Activated naive CD4-positive, alpha-beta T cell treated with Interleukin-2 at 50 U/mL for 16 hours (primary cell): ENCODE measurements around the gene WDR64.
A peak's percentile ranks its signal among the peaks of the same experiment; 100 is the strongest.

Experiments
- DNase-seq: peaks from one replicate; pipeline ENCODE4 v3.0.0-alpha.2; 2020

WDR64 gene

GRCh38 chr1:241846375-241846774 is 194.3 kb downstream of the WDR64 start:
- no peak for DNase-seq

- no peak for DNase-seq
Measured at GRCh38 chr1:241846862-241847539, 194.9 kb downstream of the WDR64 start.

DNA sequence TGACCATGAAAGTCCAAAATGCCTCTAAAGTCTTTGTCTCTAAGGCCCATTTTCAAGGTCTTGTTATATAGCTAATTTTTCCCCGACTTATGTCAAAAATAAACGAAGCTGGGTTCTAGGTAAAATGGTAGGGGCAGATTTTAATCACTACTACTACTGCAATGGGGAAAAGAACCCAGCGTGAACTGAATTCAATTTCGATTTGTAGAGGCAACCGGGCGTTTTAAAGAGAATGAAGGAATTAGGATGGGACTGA is 195.4 kb downstream of the WDR64 start:
- no peak for DNase-seq

- peak; percentile 91 for DNase-seq
Measured at GRCh38 chr1:241847796-241848685, 196.0 kb downstream of the WDR64 start, which contains the start of gene EXO1. TSS of gene EXO1 (plus strand) at chr1:241848204. CDS start at chr1:241850426, 2,222 bp downstream.

GRCh38 chr1:241848686-241849344 is 196.7 kb downstream of the WDR64 start:
- DNase-seq: no peak

- no peak for DNase-seq
Measured at GRCh38 chr1:241849345-241849695, 197.2 kb downstream of the WDR64 start.
